Stimulated activated CD4-positive, alpha-beta T cell treated with anti-CD3 and anti-CD28 coated beads, Interleukin-15, amount 100 ng/mL, for 1 hour (primary cell): ENCODE data around the gene PTAFR.

ENCODE experiments used
- DNase-seq, 2 donors: peaks; one replicate each; pipeline ENCODE4 v3.0.0-alpha.2; 2020; ENCODE audit warnings: low read depth in 1 of 2, low spot score in 1 of 2

Gene PTAFR

DNA sequence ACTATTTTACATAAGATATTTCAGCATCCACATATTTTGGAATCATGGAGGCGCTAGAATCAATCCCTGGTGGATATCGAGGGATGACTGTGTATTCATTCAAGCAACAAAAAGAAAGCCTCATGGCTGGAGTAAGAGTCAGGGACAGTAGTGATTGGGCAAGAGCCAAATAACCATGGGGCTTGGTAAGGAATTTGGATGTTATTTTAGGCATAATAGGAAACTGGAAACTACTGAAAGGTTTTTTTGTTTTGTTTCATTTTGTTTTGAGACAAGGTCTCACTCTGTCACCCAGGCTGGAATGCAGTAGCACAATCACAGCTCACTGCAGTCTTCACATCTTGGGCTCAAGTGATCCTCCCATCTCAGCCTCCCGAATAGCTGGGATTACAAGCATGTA, 54.3 kb downstream of the PTAFR start:
- DNase-seq, result no peak

DNA sequence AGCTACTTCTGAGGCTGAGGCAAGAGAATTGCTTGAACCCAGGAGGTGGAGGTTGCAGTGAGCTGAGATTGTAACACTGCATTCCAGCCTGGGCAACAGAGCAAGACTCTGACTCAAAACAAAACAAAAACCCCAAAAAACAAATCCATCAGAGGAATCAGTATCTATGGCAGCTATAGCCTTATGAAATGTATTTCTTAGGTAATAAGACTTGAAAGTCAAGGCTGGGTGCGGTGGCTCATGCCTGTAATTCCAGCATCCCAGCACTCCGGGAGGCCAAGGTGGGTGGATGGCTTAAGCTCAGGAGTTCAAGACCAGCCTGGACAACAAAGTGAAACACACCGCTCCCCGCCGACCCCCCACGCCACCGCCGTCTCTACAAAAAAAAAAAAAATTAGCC, 56.9 kb downstream of the PTAFR start:
- DNase-seq, result no peak

- no peak for DNase-seq
These were observed 57.7 kb downstream of the PTAFR start for GRCh38 chr1:28118640-28119307.

DNA sequence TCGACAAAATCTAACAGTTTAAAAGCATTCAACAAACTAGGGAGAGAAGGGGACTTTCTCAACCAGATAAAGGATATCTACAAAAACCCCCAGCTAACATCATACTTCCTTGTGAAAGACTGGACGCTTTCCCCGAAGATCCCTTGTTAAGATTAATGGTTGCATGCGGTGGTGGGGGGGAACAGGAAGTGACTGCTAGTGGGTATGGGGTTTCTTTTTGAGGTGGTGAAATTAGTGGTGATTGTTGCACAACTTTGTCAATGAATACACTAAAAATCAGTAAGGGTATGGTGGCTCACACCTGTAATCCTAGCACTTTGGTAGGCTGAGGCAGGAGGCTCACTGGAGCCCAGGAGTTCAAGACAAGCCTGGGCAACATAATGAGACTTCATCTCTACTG, 61.2 kb downstream of the PTAFR start:
- DNase-seq, result peak in 1 of 2 donors; percentile 2

GRCh38 chr1:28114844-28115243, 61.6 kb downstream of the PTAFR start:
- DNase-seq, result no peak

- DNase-seq, result no peak
These were observed 63.3 kb downstream of the PTAFR start for GRCh38 chr1:28113242-28113572.

DNA sequence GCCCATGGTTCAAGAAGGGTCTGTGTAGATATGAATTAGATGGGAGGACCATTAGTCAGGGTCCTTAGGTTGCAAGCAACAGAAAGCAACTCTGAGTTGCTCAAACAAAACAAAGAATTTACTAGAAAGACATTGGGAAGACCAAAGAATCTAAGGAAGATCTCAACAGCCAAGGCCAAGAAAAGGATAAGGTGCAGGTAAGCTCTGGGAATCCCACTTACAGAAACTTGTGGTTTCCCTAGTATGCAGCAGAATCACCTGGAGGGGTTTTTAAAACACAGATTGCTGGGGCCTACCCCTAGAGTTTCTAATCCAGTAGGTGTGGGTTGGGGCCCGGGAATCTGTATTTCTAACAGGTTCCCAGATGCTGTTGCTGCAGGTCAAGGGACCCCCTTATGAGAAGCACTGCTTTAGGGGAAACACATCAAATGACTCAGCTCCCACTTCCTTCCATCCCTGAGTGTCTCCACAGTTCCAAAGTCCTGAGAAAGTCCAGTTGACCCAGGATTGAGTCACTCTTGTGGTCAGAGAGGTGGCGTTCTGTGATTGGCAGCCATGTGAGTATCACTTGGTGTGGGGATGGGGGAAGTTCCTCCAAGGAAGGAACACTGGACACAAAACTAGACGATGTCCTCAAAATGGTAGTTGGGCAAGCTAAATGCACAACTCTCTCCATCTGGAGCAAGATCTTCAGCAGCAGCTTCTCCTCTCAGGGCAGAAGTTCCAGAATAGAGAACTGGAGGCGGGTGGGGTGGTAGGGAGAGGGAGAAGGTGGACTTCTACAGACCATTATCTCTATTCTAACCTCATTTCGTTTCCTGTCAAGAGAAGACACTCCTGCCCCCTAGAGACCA, 63.9 kb downstream of the PTAFR start:
- no peak for DNase-seq

DNA sequence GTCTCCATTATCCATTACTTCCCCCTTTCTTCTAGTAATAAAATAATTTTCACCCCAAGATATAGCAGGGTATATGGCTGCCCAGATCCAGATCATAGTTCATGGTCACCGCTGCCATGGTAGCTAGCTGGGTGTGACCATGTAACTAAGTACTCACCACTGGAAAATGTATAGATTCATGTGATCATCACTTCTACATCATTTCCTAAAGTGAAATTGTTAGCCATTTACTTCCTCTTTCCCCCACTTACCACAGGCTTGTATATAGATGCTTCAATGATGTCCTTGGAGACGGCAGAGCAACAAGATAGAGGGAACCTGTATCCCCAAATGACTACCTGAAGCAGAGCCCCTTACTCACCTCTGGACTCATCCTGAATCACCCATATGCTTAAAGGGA, 65.3 kb downstream of the PTAFR start:
- no peak for DNase-seq

- no peak for DNase-seq
These were observed 65.9 kb downstream of the PTAFR start for GRCh38 chr1:28110555-28110954.

GRCh38 chr1:28109639-28110038, 66.9 kb downstream of the PTAFR start:
- DNase-seq, result no peak

- DNase-seq, result no peak
These were observed 68.5 kb downstream of the PTAFR start for GRCh38 chr1:28108001-28108400.

DNA sequence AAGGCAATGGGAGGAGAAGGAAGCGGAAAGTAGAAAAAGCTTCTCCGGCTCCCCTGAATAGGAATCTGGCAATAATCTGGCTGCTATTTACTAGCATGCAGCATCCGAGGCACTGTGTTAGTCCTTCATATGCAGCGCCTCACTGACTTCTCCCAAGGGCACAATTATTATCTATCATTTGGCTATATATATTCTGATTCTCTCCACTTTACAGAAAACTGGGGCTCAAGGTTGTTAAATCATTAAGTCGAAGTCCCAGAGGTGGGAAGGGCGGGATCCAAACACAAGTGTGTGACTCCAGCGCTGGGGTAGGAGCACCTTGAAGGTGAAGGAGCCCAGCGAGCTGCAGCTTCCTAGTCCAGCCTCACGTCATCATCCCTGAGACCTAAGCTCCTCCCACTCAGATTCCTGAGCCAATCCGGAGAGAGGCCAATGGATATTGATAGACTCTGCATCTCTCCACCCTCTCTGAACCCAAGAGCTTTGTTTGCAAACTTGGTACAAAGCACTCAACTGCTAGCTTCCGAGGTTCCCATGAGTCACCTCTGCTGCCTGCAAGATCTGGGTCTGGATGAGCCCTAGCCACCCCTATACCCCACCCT, 71.5 kb downstream of the PTAFR start:
- DNase-seq, result no peak

GRCh38 chr1:28102189-28102588, 74.3 kb downstream of the PTAFR start:
- no peak for DNase-seq

GRCh38 chr1:28099050-28099769, 77.3 kb downstream of the PTAFR start:
- no peak for DNase-seq
